HepG2 (cell line): Measurements from ENCODE around the gene CAMK2G. TPM values are rescaled to one million over a fixed set of nuclear protein-coding genes. Genes with fewer than 3 reads are reported as not detected.

Experiments used
- DPF2 ChIP-seq: sonication (generic); formaldehyde crosslinking; IDR thresholded peaks from 2 replicates; pipeline ENCODE4 v1.4.0; 2020; ENCODE audit warnings: mild to moderate bottlenecking, low read depth, missing genetic modification reagents, borderline replicate concordance
- E2F1 ChIP-seq: sonication (generic); formaldehyde crosslinking; IDR thresholded peaks from 2 replicates; pipeline ENCODE4 v1.5.0; 2020; ENCODE audit warnings: missing genetic modification reagents
- FOXM1 ChIP-seq: sonication (generic); formaldehyde crosslinking; IDR thresholded peaks from 2 replicates; pipeline ENCODE4 v1.5.0; 2020; ENCODE audit warnings: missing genetic modification reagents
- KDM6A ChIP-seq: IDR thresholded peaks from 2 replicates; pipeline ENCODE4 v1.6.1; 2016; ENCODE audit warnings: low read depth
- KLF16 ChIP-seq, 2 experiments: sonication (generic) in 1 of 2; formaldehyde crosslinking in 1 of 2; IDR thresholded peaks; 2 replicates each; pipeline versions ENCODE4 v1.6.1 to v1.8.0; 2016 to 2023; ENCODE audit warnings: missing genetic modification reagents in 2 of 2, missing compliant biosample characterization in 1 of 2
- NR2F6 ChIP-seq, 2 experiments: IDR thresholded peaks; 2 replicates each; pipeline ENCODE4 v1.6.1; 2016; ENCODE audit warnings: antibody characterized with exemption in 1 of 2, mild to moderate bottlenecking in 1 of 2
- ONECUT2 ChIP-seq: sonication (generic); formaldehyde crosslinking; IDR thresholded peaks from 2 replicates; pipeline ENCODE4 v1.4.0; 2020; ENCODE audit warnings: missing genetic modification reagents
- RFX1 ChIP-seq: fragments of 450-650 bp; IDR thresholded peaks from 2 replicates; pipeline ENCODE4 v1.6.1; 2017
- SOX5 ChIP-seq: IDR thresholded peaks from 2 replicates; pipeline ENCODE4 v1.6.1; 2016; ENCODE audit warnings: borderline replicate concordance
- SRY ChIP-seq: sonication (generic); formaldehyde crosslinking; IDR thresholded peaks from 2 replicates; pipeline ENCODE4 v1.8.0; 2022; ENCODE audit warnings: mild to moderate bottlenecking, missing genetic modification reagents
- ZHX2 ChIP-seq, 2 experiments: sonication (generic) in 1 of 2; formaldehyde crosslinking in 1 of 2; IDR thresholded peaks; 2 replicates each; pipeline versions ENCODE4 v1.6.1 to v1.9.0; 2014 to 2022; ENCODE audit warnings: antibody characterized with exemption in 1 of 2, borderline replicate concordance in 1 of 2, inconsistent platforms in 1 of 2, low read depth in 1 of 2, missing genetic modification reagents in 1 of 2
- ZMYM2 ChIP-seq: sonication (generic); formaldehyde crosslinking; IDR thresholded peaks from 2 replicates; pipeline ENCODE4 v1.8.0; 2022; ENCODE audit warnings: mild to moderate bottlenecking, missing genetic modification reagents
- ZNF546 ChIP-seq: sonication (generic); formaldehyde crosslinking; conservative IDR thresholded peaks from 2 replicates; pipeline ENCODE4 v1.8.1; 2023; ENCODE audit warnings: mild to moderate bottlenecking, missing genetic modification reagents
- ZNF557 ChIP-seq: sonication (generic); formaldehyde crosslinking; IDR thresholded peaks from 2 replicates; pipeline ENCODE4 v1.4.0; 2020; ENCODE audit warnings: missing genetic modification reagents
- ZNF605 ChIP-seq: sonication (generic); formaldehyde crosslinking; IDR thresholded peaks from 2 replicates; pipeline ENCODE4 v1.8.0; 2022; ENCODE audit warnings: mild to moderate bottlenecking, missing genetic modification reagents
- ZSCAN25 ChIP-seq: sonication (generic); formaldehyde crosslinking; IDR thresholded peaks from 2 replicates; pipeline ENCODE4 v1.8.0; 2022; ENCODE audit warnings: mild to moderate bottlenecking, missing genetic modification reagents
- polyA plus RNA-seq, 8 experiments: library from polyadenylated mRNA; depleted of rRNA in 3 of 8; stranded (reverse) in 7 of 8; unstranded in 1 of 8; fragments of >200 nt; fragmentation: Illumina TruSeq in 4 of 8; extraction: Trizol in 4 of 8; gene quantifications; 2 replicates each; pipeline versions ENCODE4 v1.2.1 to v1.2.3, GENCODE V29; 2011 to 2016; ENCODE audit warnings: low read depth in 4 of 8, missing spikeins in 1 of 8, mixed read lengths in 1 of 8; ENCODE audit not compliant: insufficient read depth in 1 of 8
- total RNA-seq, 5 experiments: library from RNA; depleted of rRNA; stranded (reverse); fragments of >200 nt; fragmentation: Illumina TruSeq; extraction: Trizol; gene quantifications; 2 replicates each; pipeline ENCODE4 v1.2.3, GENCODE V29; 2016; ENCODE audit warnings: low read depth in 1 of 5
- TF ChIP-seq, protein P1 (sequence below), 2 experiments: sonication (generic) in 1 of 2; formaldehyde crosslinking in 1 of 2; IDR thresholded peaks; 2 replicates each; pipeline versions ENCODE4 v1.4.0 to v1.6.1; 2016 to 2020; ENCODE audit warnings: borderline replicate concordance in 1 of 2, low read depth in 1 of 2, mild to moderate bottlenecking in 1 of 2, missing genetic modification reagents in 1 of 2

Gene CAMK2G
- total and polyA plus RNA-seq, 2 of the 13 experiments (the other 11 are each of a cell fraction or from before 2014, with no cell fraction given) = 15.9 to 18.8 TPM

DNA sequence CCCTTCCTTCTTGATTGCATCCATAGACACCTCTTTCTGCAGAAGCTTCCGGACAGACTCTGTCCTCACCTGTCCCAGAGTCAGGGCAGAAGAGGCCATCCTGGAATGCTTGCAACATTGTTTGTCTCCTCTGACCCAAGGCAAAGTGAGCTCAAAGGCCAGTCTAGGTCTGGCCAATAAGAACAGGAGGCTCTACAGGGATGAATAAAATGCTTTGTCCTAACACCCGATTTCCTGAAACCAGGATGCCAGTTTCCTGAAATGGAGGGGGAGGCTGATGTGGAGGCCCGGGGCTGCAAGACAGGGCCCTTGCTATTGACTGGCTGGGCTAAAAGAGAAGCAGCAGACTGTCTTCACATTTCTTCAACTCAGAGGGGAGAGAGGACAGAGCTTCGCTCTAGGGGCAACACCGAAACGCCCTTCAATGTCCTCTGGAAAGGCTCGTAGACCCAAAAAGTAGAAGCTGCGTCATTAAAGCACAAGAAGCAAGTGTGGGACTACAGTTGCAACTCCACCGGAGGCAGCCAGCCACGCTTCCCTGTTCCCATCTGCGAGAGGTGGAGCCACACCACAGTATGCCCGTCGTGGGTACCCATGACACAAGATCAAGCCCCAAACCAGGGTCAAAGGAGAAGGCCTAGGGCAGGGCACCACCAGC lies 33.8 kb downstream of the CAMK2G start (continued):
- TF ChIP-seq ZHX2 (IDR thresholded peaks at IDR 0.05; ENCODE audit: low read depth) (no peak), ZHX2 (CRISPR knock-in tag; IDR thresholded peaks at IDR 0.05; ENCODE audit: borderline replicate concordance) (0 out of 2 replicates have a peak, but pooled peaks have one; percentile 45), RFX1 (no peak), ZNF605 (CRISPR knock-in tag) (no peak; the same call in 1 of the 2 replicates), SRY (CRISPR knock-in tag) (no peak), KDM6A (CRISPR knock-in tag) (peak; percentile 89), DPF2 (CRISPR knock-in tag) (peak; percentile 73; the same call in 1 of the 2 replicates), ZMYM2 (CRISPR knock-in tag) (no peak), KLF16 (CRISPR knock-in tag; IDR thresholded peaks at IDR 0.05) (peak in 1 of 2 experiments; percentile 72; a peak in 2 of 4 replicates), ZNF546 (CRISPR knock-in tag) (no peak), E2F1 (CRISPR knock-in tag) (no peak), ZSCAN25 (CRISPR knock-in tag) (peak; percentile 65; the same call in 1 of the 2 replicates), SOX5 (CRISPR knock-in tag) (peak; percentile 92), FOXM1 (CRISPR knock-in tag) (no peak), ZNF557 (CRISPR knock-in tag) (peak; percentile 69; the same call in 1 of the 2 replicates), NR2F6 (IDR thresholded peaks at IDR 0.05) (peak; percentile 92), NR2F6 (CRISPR knock-in tag; IDR thresholded peaks at IDR 0.05) (peak; percentile 88), ONECUT2 (CRISPR knock-in tag) (0 out of 2 replicates have a peak, but pooled peaks have one; percentile 41)
- TF ChIP-seq, protein P1, sequence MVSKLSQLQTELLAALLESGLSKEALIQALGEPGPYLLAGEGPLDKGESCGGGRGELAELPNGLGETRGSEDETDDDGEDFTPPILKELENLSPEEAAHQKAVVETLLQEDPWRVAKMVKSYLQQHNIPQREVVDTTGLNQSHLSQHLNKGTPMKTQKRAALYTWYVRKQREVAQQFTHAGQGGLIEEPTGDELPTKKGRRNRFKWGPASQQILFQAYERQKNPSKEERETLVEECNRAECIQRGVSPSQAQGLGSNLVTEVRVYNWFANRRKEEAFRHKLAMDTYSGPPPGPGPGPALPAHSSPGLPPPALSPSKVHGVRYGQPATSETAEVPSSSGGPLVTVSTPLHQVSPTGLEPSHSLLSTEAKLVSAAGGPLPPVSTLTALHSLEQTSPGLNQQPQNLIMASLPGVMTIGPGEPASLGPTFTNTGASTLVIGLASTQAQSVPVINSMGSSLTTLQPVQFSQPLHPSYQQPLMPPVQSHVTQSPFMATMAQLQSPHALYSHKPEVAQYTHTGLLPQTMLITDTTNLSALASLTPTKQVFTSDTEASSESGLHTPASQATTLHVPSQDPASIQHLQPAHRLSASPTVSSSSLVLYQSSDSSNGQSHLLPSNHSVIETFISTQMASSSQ (IDR thresholded peaks at IDR 0.05; ENCODE audit: low read depth) = peak; percentile 45; the same call in 1 of the 2 replicates
- TF ChIP-seq, protein P1 (CRISPR knock-in tag; IDR thresholded peaks at IDR 0.05; ENCODE audit: borderline replicate concordance) = peak; percentile 53; the same call in 1 of the 2 replicates
